ENCODE data around the gene PPP1R26.
"Not testable (repeated sequence)": the region's sequence is repeated elsewhere in the genome, so short reads cannot be mapped to it uniquely, and the experiment has no call there.

The PPP1R26 gene

GRCh38 chr9:135479469-135480052, at the start of gene PPP1R26:
Gene PPP1R26 (plus strand): TSS chr9:135479782. CDS start chr9:135484511, 4,729 bp downstream.
- DNase-seq (ENCODE audit: low spot score): no peak

GRCh38 chr9:135437259-135437658, 42.3 kb upstream of the PPP1R26 start:
- no peak for DNase-seq (ENCODE audit: low spot score)

- not testable (repeated sequence) for DNase-seq (ENCODE audit: low spot score)
Observed at GRCh38 chr9:135437696-135438095, 41.9 kb upstream of the PPP1R26 start.

- DNase-seq (ENCODE audit: low spot score): not testable (repeated sequence)
Observed at GRCh38 chr9:135438581-135439232, 40.9 kb upstream of the PPP1R26 start.

- DNase-seq (ENCODE audit: low spot score): not testable (repeated sequence)
Observed at GRCh38 chr9:135439514-135439913, 40.1 kb upstream of the PPP1R26 start.

GRCh38 chr9:135439916-135440315, 39.7 kb upstream of the PPP1R26 start:
- no peak for DNase-seq (ENCODE audit: low spot score)

- no peak for DNase-seq (ENCODE audit: low spot score)
Observed at GRCh38 chr9:135440620-135441019, 39.0 kb upstream of the PPP1R26 start.

GRCh38 chr9:135441105-135442071, 38.2 kb upstream of the PPP1R26 start:
- not testable (repeated sequence) for DNase-seq (ENCODE audit: low spot score)

- DNase-seq (ENCODE audit: low spot score): no peak
Observed at GRCh38 chr9:135442075-135442474, 37.5 kb upstream of the PPP1R26 start.

- DNase-seq (ENCODE audit: low spot score): no peak
Observed at GRCh38 chr9:135443797-135444425, 35.7 kb upstream of the PPP1R26 start.

GRCh38 chr9:135447126-135447525, 32.5 kb upstream of the PPP1R26 start:
- DNase-seq (ENCODE audit: low spot score): no peak

- no peak for DNase-seq (ENCODE audit: low spot score)
Observed at GRCh38 chr9:135448663-135449100, 30.9 kb upstream of the PPP1R26 start.

GRCh38 chr9:135449532-135449931, 30.1 kb upstream of the PPP1R26 start:
- not testable (repeated sequence) for DNase-seq (ENCODE audit: low spot score)

- DNase-seq (ENCODE audit: low spot score): no peak
Observed at GRCh38 chr9:135450956-135451355, 28.6 kb upstream of the PPP1R26 start.

- DNase-seq (ENCODE audit: low spot score): not testable (repeated sequence)
Observed at GRCh38 chr9:135451909-135452308, 27.7 kb upstream of the PPP1R26 start.

- DNase-seq (ENCODE audit: low spot score): no peak
Observed at GRCh38 chr9:135454737-135455136, 24.8 kb upstream of the PPP1R26 start.

- no peak for DNase-seq (ENCODE audit: low spot score)
Observed at GRCh38 chr9:135455401-135456030, 24.1 kb upstream of the PPP1R26 start.

GRCh38 chr9:135456436-135457104, 23.0 kb upstream of the PPP1R26 start:
- DNase-seq (ENCODE audit: low spot score): no peak

- not testable (repeated sequence) for DNase-seq (ENCODE audit: low spot score)
Observed at GRCh38 chr9:135458478-135458877, 21.1 kb upstream of the PPP1R26 start.

- no peak for DNase-seq (ENCODE audit: low spot score)
Observed at GRCh38 chr9:135461936-135462335, 17.6 kb upstream of the PPP1R26 start.

- DNase-seq (ENCODE audit: low spot score): no peak
Observed at GRCh38 chr9:135463140-135463539, 16.4 kb upstream of the PPP1R26 start.

All from kidney capillary endothelial cell (primary cell).